AG08395 (cell line): ENCODE results near the gene NUDT1.
A peak's percentile ranks its signal among the peaks of the same experiment; 100 is the strongest.

Source experiments
- DNase-seq: peaks from one replicate; pipeline ENCODE4 v3.0.0; 2012; ENCODE audit warnings: mixed read lengths, low spot score

Gene NUDT1

DNA sequence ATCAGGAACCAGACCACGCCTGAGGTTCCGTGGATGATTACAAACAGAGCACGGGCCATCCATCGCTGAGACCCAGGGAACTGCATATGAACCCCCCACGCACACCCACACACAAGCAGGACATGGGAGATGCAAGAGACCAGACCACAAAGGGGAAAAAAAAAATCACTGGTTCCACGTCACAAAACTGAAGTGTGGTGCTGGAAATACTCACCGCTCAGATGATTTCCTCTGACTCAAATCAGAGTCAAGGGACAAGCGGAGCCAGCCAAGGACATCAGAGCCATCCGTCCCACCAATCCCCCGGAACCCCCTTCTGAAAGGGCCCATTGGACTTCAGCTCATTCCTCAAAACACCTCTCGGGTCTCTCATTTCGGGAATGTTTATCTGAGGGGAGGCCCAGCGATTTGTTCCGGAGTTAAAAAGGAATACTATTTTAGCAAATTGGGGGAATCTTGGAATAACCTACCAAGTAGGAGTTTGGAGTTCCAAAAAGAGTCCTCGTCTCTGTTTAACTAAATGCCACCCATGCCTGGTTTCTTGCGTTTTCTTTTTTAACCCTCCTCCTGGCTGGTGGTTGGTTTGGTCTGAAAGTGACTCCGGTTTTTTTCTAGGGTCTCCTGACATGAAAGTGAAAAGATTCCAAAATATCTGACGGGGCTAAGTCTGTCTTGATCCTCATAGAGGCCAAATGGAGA, 57.3 kb downstream of the NUDT1 start:
- DNase-seq = peak; percentile 85

GRCh38 chr7:2299870-2300512, 58.0 kb downstream of the NUDT1 start:
- no peak for DNase-seq
